A673 (cell line): ENCODE data around the gene BMERB1. TPM values are rescaled to one million over a fixed set of nuclear protein-coding genes. Genes with fewer than 3 reads are reported as not detected.

Experiments used
- BruUV-seq: library from RNA; stranded (reverse); fragments of 400-500 nt; replicated peaks from 2 replicates; lab custom pipeline; 2021; lab: Mats Ljungman, UMichigan
- CTCF ChIA-PET: fragments of 300-600 bp; sonication (Branson Sonifier 250); formaldehyde crosslinking; loops from one replicate; lab custom pipeline; 2022; ENCODE audit warnings: antibody characterized with exemption; lab: Charles Lee
- POLR2A ChIA-PET: fragments of 300-600 bp; sonication (Branson Sonifier 250); formaldehyde crosslinking; loops from one replicate; lab custom pipeline; 2022; ENCODE audit warnings: antibody characterized with exemption; ENCODE audit not compliant: low non-redundant PET; lab: Charles Lee
- DNase-seq: peaks from one replicate; pipeline ENCODE4 v3.0.0-alpha.2; 2015; ENCODE audit warnings: low spot score
- H3K27ac ChIP-seq: fragments of 200-600 bp; sonication (generic); 2 replicates; pipeline ENCODE4 v1.5.1; 2016; ENCODE audit warnings: mixed run types, low read depth, mild to moderate bottlenecking, mixed read lengths, antibody characterized with exemption, low read length; ENCODE audit not compliant: poor library complexity, severe bottlenecking
- H3K27me3 ChIP-seq: fragments of 200-600 bp; sonication (generic); replicated peaks from 2 replicates; pipeline ENCODE4 v1.6.1; 2017; ENCODE audit warnings: mixed run types, low read depth, mild to moderate bottlenecking, mixed read lengths, antibody characterized with exemption, low read length; ENCODE audit not compliant: insufficient read depth, poor library complexity
- H3K36me3 ChIP-seq: fragments of 200-600 bp; sonication (generic); 2 replicates; pipeline ENCODE4 v1.6.1; 2016; ENCODE audit warnings: mixed run types, mild to moderate bottlenecking, mixed read lengths, antibody characterized with exemption, low read length; ENCODE audit not compliant: insufficient read depth, poor library complexity, severe bottlenecking
- H3K4me1 ChIP-seq: fragments of 200-600 bp; sonication (generic); 2 replicates; pipeline ENCODE4 v1.6.1; 2017; ENCODE audit warnings: mixed run types, mild to moderate bottlenecking, mixed read lengths, antibody characterized with exemption, low read length; ENCODE audit not compliant: insufficient read depth, poor library complexity, severe bottlenecking
- H3K4me3 ChIP-seq: fragments of 200-600 bp; sonication (generic); 2 replicates; pipeline ENCODE4 v1.5.1; 2016; ENCODE audit warnings: low read depth, mixed run types, mild to moderate bottlenecking, mixed read lengths, low read length; ENCODE audit not compliant: poor library complexity, severe bottlenecking
- H3K9me3 ChIP-seq: fragments of 200-600 bp; sonication (generic); 2 replicates; pipeline ENCODE4 v1.6.1; 2016; ENCODE audit warnings: mixed run types, low read depth, mild to moderate bottlenecking, mixed read lengths, antibody characterized with exemption, low read length; ENCODE audit not compliant: poor library complexity, severe bottlenecking
- EZH2 ChIP-seq: fragments of 200-600 bp; sonication (generic); IDR thresholded peaks from 2 replicates; pipeline ENCODE4 v1.6.1; 2017; ENCODE audit warnings: borderline replicate concordance, low read depth, mild to moderate bottlenecking, mixed read lengths, antibody characterized with exemption, low read length; ENCODE audit not compliant: poor library complexity, severe bottlenecking
- intact Hi-C: fragments of 100-400 bp; cut with micrococcal nuclease; formaldehyde crosslinking; loops from one replicate; pipeline ENCODE4 v1.10.0; 2022; ENCODE audit not compliant: unreplicated experiment
- total RNA-seq: library from RNA; stranded (reverse); gene quantifications from 2 replicates; pipeline ENCODE4 v1.2.3, GENCODE V29; 2021
- TF ChIP-seq, protein P1 (sequence below): fragments of 300-800, 200-600 bp; sonication (generic); conservative IDR thresholded peaks from 2 replicates; pipeline ENCODE4 v1.5.1; 2017; ENCODE audit warnings: low read depth, mild to moderate bottlenecking, antibody characterized with exemption, low read length, moderate library complexity, mixed read lengths

BMERB1 gene
- total RNA-seq, 1 experiment from 2014 or later, result 11.5 TPM

DNA sequence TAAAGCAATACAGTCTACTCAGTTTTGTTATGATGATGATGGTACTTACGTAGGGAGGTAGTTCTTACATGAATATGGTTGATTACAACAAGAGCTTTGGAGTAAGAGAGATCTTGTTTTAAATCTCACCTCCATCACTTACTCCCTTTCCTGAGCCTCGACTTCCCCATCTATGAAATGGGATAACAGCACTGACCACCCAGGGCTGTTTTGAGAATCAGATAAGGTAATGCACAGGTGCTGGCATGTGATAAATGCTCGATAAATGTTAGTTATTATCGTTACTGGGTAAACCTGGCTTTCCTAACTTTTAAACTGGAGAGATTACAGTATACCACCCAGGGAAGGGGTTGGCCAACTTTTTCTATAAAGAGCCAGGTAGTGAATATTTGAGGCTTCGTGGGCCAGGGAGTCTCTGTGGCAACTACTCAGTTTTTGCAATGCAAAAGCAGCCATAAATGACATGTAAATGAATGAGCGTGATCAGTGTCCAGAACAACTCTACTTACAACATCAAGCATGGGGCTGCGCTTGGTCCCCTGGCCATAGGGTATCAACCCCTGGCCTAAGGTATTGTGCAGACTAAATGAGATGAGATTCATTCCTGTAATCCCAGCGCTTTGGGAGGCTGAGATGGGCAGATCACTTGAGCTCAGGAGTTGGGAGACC is 73.7 kb downstream of the BMERB1 start:
- BruUV-seq, result no TSS peak
- H3K9me3 ChIP-seq, result no peaks in the 10 kb centered on the region
- no peaks in the 10 kb centered on the region for H3K27me3 ChIP-seq
- POLR2A ChIA-PET, result no interaction called here
- no peak for TF ChIP-seq EZH2
- TF ChIP-seq, protein P1, sequence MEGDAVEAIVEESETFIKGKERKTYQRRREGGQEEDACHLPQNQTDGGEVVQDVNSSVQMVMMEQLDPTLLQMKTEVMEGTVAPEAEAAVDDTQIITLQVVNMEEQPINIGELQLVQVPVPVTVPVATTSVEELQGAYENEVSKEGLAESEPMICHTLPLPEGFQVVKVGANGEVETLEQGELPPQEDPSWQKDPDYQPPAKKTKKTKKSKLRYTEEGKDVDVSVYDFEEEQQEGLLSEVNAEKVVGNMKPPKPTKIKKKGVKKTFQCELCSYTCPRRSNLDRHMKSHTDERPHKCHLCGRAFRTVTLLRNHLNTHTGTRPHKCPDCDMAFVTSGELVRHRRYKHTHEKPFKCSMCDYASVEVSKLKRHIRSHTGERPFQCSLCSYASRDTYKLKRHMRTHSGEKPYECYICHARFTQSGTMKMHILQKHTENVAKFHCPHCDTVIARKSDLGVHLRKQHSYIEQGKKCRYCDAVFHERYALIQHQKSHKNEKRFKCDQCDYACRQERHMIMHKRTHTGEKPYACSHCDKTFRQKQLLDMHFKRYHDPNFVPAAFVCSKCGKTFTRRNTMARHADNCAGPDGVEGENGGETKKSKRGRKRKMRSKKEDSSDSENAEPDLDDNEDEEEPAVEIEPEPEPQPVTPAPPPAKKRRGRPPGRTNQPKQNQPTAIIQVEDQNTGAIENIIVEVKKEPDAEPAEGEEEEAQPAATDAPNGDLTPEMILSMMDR, result no peak
- no peaks in the 10 kb centered on the region for H3K36me3 ChIP-seq
- H3K4me3 ChIP-seq, result no peak overlapping the region
- peaks cover 12% of the 10 kb centered on the region for H3K4me1 ChIP-seq
- CTCF ChIA-PET, result no interaction called here
- no peak for DNase-seq
- intact Hi-C loops, result no loop called here
- no peak overlapping the region for H3K27ac ChIP-seq

DNA sequence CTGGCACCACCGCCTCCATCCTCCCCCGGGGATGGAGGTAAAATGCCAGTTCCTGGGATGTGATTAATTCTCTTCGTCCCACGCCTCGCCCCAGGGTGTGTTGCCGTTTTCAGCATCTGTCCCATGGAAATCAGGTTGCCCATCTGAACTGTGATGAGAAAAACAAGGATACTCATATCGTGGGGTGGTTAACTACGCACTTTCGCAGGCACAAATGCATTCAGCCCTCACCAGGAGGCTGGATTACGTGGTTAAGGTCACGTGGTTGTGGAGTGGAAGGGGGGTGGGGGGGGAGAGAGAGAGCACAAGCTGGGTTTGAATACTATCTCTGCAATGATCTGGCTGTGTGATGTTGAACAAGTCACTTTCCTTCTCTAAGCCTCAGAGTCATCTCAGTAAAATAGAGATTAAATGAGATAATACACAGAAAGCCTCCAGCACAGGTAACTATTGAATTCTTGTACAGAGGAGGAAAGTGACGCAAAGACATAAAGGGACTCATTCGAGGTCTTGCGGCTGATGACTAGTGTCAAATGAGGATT is 74.7 kb downstream of the BMERB1 start:
- POLR2A ChIA-PET, result no interaction called here

DNA sequence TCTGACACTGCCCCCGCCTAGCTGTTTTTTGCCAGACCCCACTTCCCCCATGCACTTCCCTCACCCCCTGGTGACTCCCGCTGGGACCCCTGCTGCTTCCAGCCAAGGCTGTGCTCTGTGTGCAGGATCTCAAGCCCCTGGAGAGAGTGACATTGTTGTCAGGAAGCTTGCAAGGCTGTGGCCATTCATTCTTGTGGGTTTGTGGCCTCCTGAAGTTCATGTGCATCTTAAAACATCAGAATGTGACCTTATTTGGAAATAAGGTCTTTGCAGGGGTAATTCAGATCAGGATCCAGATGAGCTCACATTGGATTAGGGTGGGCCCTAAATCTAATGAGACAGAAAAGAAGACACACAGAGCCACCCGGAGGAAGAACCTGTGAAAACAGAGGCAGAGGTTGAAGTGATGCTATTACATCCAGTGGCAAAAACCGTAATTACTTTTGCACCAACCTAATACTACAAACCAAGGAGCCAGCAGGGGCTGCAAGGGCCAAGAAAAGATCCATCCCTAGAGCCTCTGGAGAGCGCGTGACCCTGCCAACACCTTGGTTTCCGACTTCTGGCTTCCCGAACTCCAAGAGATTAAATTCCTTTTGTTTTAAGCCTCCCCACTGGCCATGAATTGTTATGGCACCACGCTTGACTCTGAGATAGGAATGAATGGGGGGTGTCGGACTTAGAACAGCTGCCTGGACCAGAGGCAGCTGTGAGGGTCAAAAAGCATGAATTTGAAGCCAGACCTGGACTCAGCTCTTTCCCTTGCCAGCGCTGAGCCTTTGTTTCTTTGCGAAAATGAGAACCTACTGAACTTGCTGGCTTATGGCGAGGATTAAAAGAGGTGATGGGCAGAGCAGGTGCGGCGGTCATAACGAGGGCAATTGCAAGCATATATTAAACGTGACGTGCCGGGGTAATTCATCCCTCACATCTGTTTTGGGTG is 75.5 kb downstream of the BMERB1 start:
- Histone ChIP-seq H3K27me3 (no peaks in the 10 kb centered on the region), H3K4me3 (no peak overlapping the region), H3K27ac (no peak overlapping the region), H3K9me3 (no peaks in the 10 kb centered on the region), H3K4me1 (peaks cover 12% of the 10 kb centered on the region), H3K36me3 (no peaks in the 10 kb centered on the region)
- CTCF ChIA-PET, result interaction anchor here (1.4 kb wide), 1 partner anchor 82 kb away, joined by 6 read pairs; no protein-coding TSS in a partner anchor
- intact Hi-C loops, result no loop called here
- no TSS peak for BruUV-seq
- peak; percentile 39 for DNase-seq
- TF ChIP-seq, protein P1, result no peak
- TF ChIP-seq EZH2, result no peak
- POLR2A ChIA-PET, result interaction anchor here (0.6 kb wide), 1 partner anchor 136 kb away, joined by 3 read pairs; no protein-coding TSS in a partner anchor

More for the DNA sequence above, 74.7 kb downstream of the BMERB1 start:
- Histone ChIP-seq H3K9me3 (no peaks in the 10 kb centered on the region), H3K27me3 (no peaks in the 10 kb centered on the region), H3K27ac (no peak overlapping the region), H3K4me3 (no peak overlapping the region), H3K4me1 (peaks cover 12% of the 10 kb centered on the region), H3K36me3 (no peaks in the 10 kb centered on the region)
- no peak for TF ChIP-seq EZH2
- TF ChIP-seq, protein P1, result no peak
- no TSS peak for BruUV-seq
- DNase-seq, result no peak
- CTCF ChIA-PET, result interaction anchor here (1.4 kb wide), 1 partner anchor 81 kb away, joined by 6 read pairs; no protein-coding TSS in a partner anchor
- intact Hi-C loops, result no loop called here
